Stimulated activated CD4-positive, alpha-beta T cell treated with anti-CD3 and anti-CD28 coated beads, Interleukin-4, amount 100 ng/mL, for 48 hours (primary cell): ENCODE data around the gene RBM19.
"Not testable (repeated sequence)": the region's sequence is repeated elsewhere in the genome, so short reads cannot be mapped to it uniquely, and the experiment has no call there.

Experiments used
- DNase-seq, 2 donors: peaks; one replicate each; pipeline ENCODE4 v3.0.0-alpha.2; 2020; ENCODE audit warnings: low read depth in 2 of 2

Gene RBM19

DNA sequence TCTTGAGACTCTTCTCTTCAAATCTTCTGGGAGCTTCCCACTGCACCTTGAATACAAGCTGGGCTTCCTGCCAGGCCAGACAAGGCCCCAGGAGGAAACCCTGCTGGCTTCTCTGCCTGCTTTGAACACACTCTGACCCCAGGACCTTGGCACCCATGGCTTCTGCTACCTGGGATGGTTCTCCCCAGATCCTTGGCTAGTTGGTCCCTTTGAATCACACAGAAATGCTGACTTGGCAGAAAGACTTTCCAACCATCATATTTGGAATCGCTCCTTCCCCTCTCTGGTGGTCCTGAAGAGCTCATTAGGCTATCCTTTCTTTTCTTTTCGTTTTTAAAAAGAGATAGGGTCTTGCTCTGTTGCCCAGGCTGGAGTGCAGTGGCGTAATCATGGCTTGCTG lies 132.7 kb downstream of the RBM19 start:
- no peak for DNase-seq

DNA sequence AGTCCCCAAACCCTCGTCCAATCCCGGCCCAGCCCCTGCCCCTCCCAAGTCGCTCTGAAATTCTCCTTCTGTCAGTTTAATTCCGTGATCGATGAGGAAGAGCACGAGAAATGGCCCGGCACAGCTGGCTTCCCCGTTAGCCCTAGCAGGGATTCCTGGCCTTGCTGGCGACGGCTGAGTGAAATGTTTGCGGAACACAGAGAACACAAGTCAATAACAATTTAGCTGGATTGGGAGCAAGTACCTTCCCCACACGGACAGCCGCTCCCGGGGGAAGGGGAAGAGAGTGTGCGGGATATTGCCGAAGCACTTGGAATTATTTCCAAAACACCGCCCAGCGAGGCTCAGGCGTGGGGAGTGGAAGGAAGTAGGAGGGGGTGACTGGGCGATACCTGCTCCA lies 134.6 kb downstream of the RBM19 start:
- DNase-seq: no peak

DNA sequence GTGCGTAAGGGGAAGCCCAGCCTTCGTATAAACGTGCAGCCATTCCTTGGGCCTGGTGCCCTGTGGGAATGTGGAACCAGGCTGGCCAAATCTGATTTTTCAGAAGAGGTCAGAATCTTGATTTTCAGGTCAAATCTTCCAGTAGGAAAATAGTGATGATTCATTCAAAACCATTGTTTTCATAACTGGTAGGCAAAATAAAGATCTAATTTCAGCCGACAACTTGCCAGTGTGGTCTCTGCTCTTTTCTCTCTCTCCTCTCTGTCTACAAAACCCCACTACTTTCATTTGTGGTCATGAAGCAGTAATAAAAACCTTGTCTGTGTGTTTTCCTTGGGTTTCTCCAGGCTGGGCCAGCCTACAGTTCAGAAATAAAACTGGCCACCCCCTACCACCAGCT lies 135.1 kb downstream of the RBM19 start:
- DNase-seq: no peak

DNA sequence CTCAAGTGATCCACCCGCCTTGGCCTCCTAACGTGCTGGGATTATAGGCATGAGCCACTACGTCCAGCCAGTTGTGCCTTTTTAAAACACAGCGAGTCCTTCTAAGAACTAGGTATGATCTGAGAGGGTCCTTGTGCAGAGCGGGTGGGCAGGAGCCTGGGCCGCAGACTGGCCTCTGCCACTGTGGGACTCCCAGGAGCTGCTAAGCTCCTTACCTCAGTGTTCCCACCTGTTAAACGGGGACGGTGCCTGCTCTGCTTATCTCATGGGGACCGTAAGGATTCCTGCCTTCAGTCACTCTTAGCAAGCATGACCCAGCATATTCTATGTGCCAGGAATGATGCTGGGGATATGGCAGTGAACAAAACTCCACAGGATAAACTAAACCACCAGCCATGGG lies 136.9 kb downstream of the RBM19 start:
- no peak for DNase-seq

GRCh38 chr12:113827539-113828114 lies 138.5 kb downstream of the RBM19 start:
- DNase-seq: no peak

GRCh38 chr12:113826805-113827538 lies 139.2 kb downstream of the RBM19 start:
- no peak for DNase-seq

GRCh38 chr12:113825705-113826104 lies 140.4 kb downstream of the RBM19 start:
- no peak for DNase-seq

GRCh38 chr12:113823816-113824215 lies 142.3 kb downstream of the RBM19 start:
- DNase-seq: no peak

DNA sequence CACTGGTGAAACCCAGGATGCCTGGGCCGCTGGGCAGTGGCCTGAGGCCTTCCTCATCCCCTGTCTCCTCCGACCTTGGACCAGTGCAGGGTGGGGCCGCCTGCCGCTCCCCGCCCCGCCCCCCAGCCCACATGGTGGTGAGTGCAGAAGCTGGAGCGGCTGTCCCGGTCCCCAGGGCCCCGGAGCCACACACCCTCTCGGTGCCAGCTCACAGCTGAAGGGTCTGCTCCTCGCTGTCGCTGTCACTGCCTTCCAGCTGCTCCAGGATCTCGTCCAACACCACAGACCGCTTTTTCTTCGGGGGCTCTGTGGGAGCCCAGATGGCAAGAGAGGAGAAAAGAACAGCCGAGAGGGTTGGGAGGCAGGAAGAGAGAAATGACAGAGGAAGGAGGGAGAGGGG lies 143.1 kb downstream of the RBM19 start:
- no peak for DNase-seq

GRCh38 chr12:113820842-113821241 lies 145.3 kb downstream of the RBM19 start:
- DNase-seq: no peak

- no peak for DNase-seq
Measured at GRCh38 chr12:113820309-113820708, 145.8 kb downstream of the RBM19 start.

- no peak for DNase-seq
Measured at GRCh38 chr12:113819495-113819894, 146.6 kb downstream of the RBM19 start.

- DNase-seq: no peak
Measured at GRCh38 chr12:113818833-113819232, 147.3 kb downstream of the RBM19 start.

DNA sequence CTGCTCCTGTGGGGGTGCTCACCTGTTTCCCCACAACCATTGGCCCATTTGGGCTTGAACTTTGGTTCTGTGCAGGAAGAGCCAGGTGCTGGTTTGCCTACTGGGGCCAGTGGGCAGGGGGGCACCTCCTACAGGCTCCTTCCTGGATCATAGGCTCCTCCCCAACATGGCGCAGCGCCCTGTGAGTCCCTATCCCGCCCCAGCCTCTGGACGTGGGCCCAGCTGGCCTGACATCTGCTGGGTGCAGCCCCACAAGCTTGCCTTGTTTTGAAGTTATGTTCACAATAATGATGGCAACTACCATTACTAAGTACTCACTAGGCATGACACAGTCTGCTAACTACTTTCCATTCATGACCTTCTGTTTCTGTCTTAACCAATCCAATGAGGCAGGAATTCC lies 147.8 kb downstream of the RBM19 start:
- no peak for DNase-seq

DNA sequence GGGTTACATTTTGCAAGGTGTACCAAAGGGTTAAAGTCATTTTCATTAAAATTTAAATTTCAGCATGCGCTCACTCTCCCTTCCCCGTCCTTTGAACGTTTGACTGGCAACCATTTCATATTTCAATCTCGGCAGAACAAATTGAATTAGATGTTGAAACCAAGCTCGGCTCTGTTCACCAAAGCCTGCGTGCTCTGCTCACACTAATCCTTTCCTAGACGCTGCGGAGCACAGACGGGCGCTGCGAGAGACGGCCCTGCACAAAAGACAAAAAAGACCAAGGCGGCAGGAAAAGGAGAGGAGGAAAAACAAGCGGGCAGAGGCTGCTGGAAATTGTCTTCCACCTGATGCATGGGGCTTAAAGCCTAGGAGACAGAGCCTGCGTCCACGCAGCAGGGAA lies 149.3 kb downstream of the RBM19 start:
- no peak for DNase-seq

DNA sequence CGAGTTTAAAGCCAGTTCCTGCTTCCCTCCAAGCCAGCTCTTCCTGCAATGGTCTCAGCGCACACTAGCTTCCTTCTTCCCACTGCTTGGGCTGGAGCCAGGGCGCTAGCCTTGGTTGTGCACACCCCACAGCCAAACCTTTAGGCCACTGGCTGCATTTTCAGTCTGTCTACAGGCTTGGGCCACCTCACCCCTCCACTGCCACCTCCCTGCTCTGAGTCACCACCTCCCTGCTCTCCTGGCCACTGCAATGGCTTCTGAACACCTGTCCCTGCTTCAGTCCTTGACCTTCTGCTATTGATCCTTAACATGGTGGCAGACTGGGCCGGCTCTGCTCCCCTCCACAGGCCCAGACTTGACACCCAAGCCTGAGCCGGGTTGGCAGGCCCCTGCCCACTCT lies 151.1 kb downstream of the RBM19 start:
- DNase-seq: no peak

- no peak for DNase-seq
Measured at GRCh38 chr12:113813229-113813541, 152.9 kb downstream of the RBM19 start.

GRCh38 chr12:113812411-113813228 lies 153.5 kb downstream of the RBM19 start:
- no peak for DNase-seq

- DNase-seq: not testable (repeated sequence)
Measured at GRCh38 chr12:113809462-113810220, 156.5 kb downstream of the RBM19 start.

- DNase-seq: no peak
Measured at GRCh38 chr12:113808095-113808951, 157.8 kb downstream of the RBM19 start.

- no peak for DNase-seq
Measured at GRCh38 chr12:113805673-113806072, 160.5 kb downstream of the RBM19 start.
